ENCODE measurements around the gene OR5D14.

OR5D14 gene

GRCh38 chr11:55795256-55795655 lies at the start of gene OR5D14:
Gene OR5D14, plus strand, starts transcription at chr11:55795556. Its CDS starts 0 bp downstream, at chr11:55795556.
- no peak for DNase-seq (ENCODE audit: low spot score)

GRCh38 chr11:55773138-55773537 lies 22.2 kb upstream of the OR5D14 start, which contains the start of gene OR5D13:
Gene OR5D13, plus strand, starts transcription at chr11:55773438. Its CDS starts 0 bp downstream, at chr11:55773438.
- no peak for DNase-seq (ENCODE audit: low spot score)

GRCh38 chr11:55791606-55792005 lies 3.8 kb upstream of the OR5D14 start:
- DNase-seq (ENCODE audit: low spot score), result no peak

- no peak for DNase-seq (ENCODE audit: low spot score)
Measured at GRCh38 chr11:55793321-55793720, 2.0 kb upstream of the OR5D14 start.

- no peak for DNase-seq (ENCODE audit: low spot score)
Measured at GRCh38 chr11:55806248-55806647, 10.9 kb downstream of the OR5D14 start.

- no peak for DNase-seq (ENCODE audit: low spot score)
Measured at GRCh38 chr11:55811067-55811466, 15.7 kb downstream of the OR5D14 start, which contains the start of gene OR5L1. Gene OR5L1, plus strand, starts transcription at chr11:55811367. Its CDS starts 100 bp downstream, at chr11:55811467.

GRCh38 chr11:55819330-55819729 lies 24.0 kb downstream of the OR5D14 start, which contains the start of gene OR5D18:
Gene OR5D18, plus strand, starts transcription at chr11:55819630. Its CDS starts 0 bp downstream, at chr11:55819630.
- no peak for DNase-seq (ENCODE audit: low spot score)

- no peak for DNase-seq (ENCODE audit: low spot score)
Measured at GRCh38 chr11:55826919-55827318, 31.6 kb downstream of the OR5D14 start, which contains the start of gene OR5L2. Gene OR5L2, plus strand, starts transcription at chr11:55827219. Its CDS starts 0 bp downstream, at chr11:55827219.

- DNase-seq (ENCODE audit: low spot score), result no peak
Measured at GRCh38 chr11:55838452-55838851, 43.1 kb downstream of the OR5D14 start, which contains the start of gene OR5D16. Gene OR5D16, plus strand, starts transcription at chr11:55838752. Its CDS starts 0 bp downstream, at chr11:55838752.

Data from HuH-7.5 (cell line).